GM06990 (cell line): ENCODE results near the gene NPTXR.
"Not testable (repeated sequence)": the region's sequence is repeated elsewhere in the genome, so short reads cannot be mapped to it uniquely, and the experiment has no call there.

Experiments used
- DNase-seq: peaks from one replicate; pipeline ENCODE4 v3.0.0-alpha.2; 2011; ENCODE audit not compliant: insufficient read length; ENCODE audit errors: extremely low read depth
- H3K27me3 ChIP-seq: replicated peaks from 2 replicates; pipeline ENCODE4 v1.6.0; 2011; ENCODE audit warnings: low read length; ENCODE audit not compliant: control insufficient read depth, insufficient read depth
- H3K36me3 ChIP-seq: 2 replicates; pipeline ENCODE4 v1.5.1; 2011; ENCODE audit warnings: low read length; ENCODE audit not compliant: control insufficient read depth, insufficient read depth
- H3K4me3 ChIP-seq: replicated peaks from 2 replicates; pipeline ENCODE4 v1.5.1; 2011; ENCODE audit warnings: low read depth, mild to moderate bottlenecking, control low read depth, low read length
- CTCF ChIP-seq: IDR thresholded peaks from 2 replicates; pipeline ENCODE4 v1.5.1; 2011; ENCODE audit warnings: low read length, control low read depth, mild to moderate bottlenecking, inconsistent platforms; ENCODE audit not compliant: insufficient read depth, poor library complexity, severe bottlenecking

The NPTXR gene

GRCh38 chr22:38860283-38861169 lies 16.7 kb upstream of the NPTXR start:
- TF ChIP-seq CTCF: no peak
- Histone ChIP-seq H3K36me3 (peaks cover 11% of the 10 kb centered on the region), H3K27me3 (no peaks in the 10 kb centered on the region), H3K4me3 (no peak overlapping the region)
- DNase-seq: no peak

GRCh38 chr22:38859581-38860282 lies 15.9 kb upstream of the NPTXR start:
- Histone ChIP-seq H3K4me3 (no peak overlapping the region), H3K27me3 (no peaks in the 10 kb centered on the region), H3K36me3 (peaks cover 4% of the 10 kb centered on the region)
- no peak for DNase-seq
- no peak for TF ChIP-seq CTCF

- no peak overlapping the region for H3K4me3 ChIP-seq
- TF ChIP-seq CTCF: no peak
- H3K27me3 ChIP-seq: no peaks in the 10 kb centered on the region
- DNase-seq: no peak
- H3K36me3 ChIP-seq: peaks cover under 1% of the 10 kb centered on the region; the same call in 1 of the 2 replicates
These were observed 14.7 kb upstream of the NPTXR start for GRCh38 chr22:38858492-38858891.

- not testable (repeated sequence) for DNase-seq, H3K4me3 ChIP-seq, H3K36me3 ChIP-seq, H3K27me3 ChIP-seq
These were observed 10.6 kb upstream of the NPTXR start for GRCh38 chr22:38854476-38854875.

- H3K27me3 ChIP-seq, H3K4me3 ChIP-seq, DNase-seq: not testable (repeated sequence)
These were observed 10.1 kb upstream of the NPTXR start for GRCh38 chr22:38853883-38854282.

GRCh38 chr22:38853196-38853651 lies 9.4 kb upstream of the NPTXR start:
- Histone ChIP-seq H3K27me3 (no peaks in the 10 kb centered on the region; the same call in 1 of the 2 replicates), H3K4me3 (no peak overlapping the region), H3K36me3 (no peaks in the 10 kb centered on the region)
- TF ChIP-seq CTCF: no peak
- DNase-seq: no peak

More at GRCh38 chr22:38853883-38854282, 10.1 kb upstream of the NPTXR start:
- H3K36me3 ChIP-seq: not testable (repeated sequence)
